ENCODE results near the gene TAX1BP3.
A peak's percentile ranks its signal among the peaks of the same experiment; 100 is the strongest.

The TAX1BP3 gene

GRCh38 chr17:3657874-3658783 is 10.2 kb downstream of the TAX1BP3 start:
- DNase-seq, result no peak

- DNase-seq, result no peak
Observed at GRCh38 chr17:3657588-3657869, 10.8 kb downstream of the TAX1BP3 start.

GRCh38 chr17:3656755-3657587 is 11.4 kb downstream of the TAX1BP3 start:
- DNase-seq, result no peak

GRCh38 chr17:3656353-3656752 is 12.0 kb downstream of the TAX1BP3 start:
- DNase-seq, result no peak

- no peak for DNase-seq
Observed at GRCh38 chr17:3655766-3656165, 12.6 kb downstream of the TAX1BP3 start.

- DNase-seq, result peak; percentile 1
Observed at GRCh38 chr17:3647769-3648555, 20.4 kb downstream of the TAX1BP3 start.

GRCh38 chr17:3647251-3647650 is 21.1 kb downstream of the TAX1BP3 start:
- no peak for DNase-seq

GRCh38 chr17:3645310-3645709 is 23.1 kb downstream of the TAX1BP3 start:
- no peak for DNase-seq

GRCh38 chr17:3643889-3644349 is 24.5 kb downstream of the TAX1BP3 start:
- DNase-seq, result no peak

GRCh38 chr17:3641717-3642486 is 26.5 kb downstream of the TAX1BP3 start:
- DNase-seq, result no peak

GRCh38 chr17:3641014-3641413 is 27.4 kb downstream of the TAX1BP3 start:
- DNase-seq, result no peak

- peak; percentile 14 for DNase-seq
Observed at GRCh38 chr17:3639981-3640596, 28.3 kb downstream of the TAX1BP3 start.

- no peak for DNase-seq
Observed at GRCh38 chr17:3636908-3637373, 31.4 kb downstream of the TAX1BP3 start.

GRCh38 chr17:3636154-3636907 is 32.0 kb downstream of the TAX1BP3 start, which contains the start of the genes CTNS and SHPK:
CTNS (plus strand) TSS chr17:3636760; CDS start chr17:3640207, 3,447 bp downstream.
SHPK (minus strand) TSS chr17:3636250; CDS start chr17:3636219, 31 bp downstream.
- peak; percentile 93 for DNase-seq

GRCh38 chr17:3635474-3636153 is 32.8 kb downstream of the TAX1BP3 start:
- DNase-seq, result no peak

GRCh38 chr17:3632287-3632686 is 36.1 kb downstream of the TAX1BP3 start:
- DNase-seq, result no peak

- DNase-seq, result no peak
Observed at GRCh38 chr17:3630781-3631180, 37.6 kb downstream of the TAX1BP3 start.

GRCh38 chr17:3627769-3628167 is 40.6 kb downstream of the TAX1BP3 start:
- DNase-seq, result no peak

- DNase-seq, result no peak
Observed at GRCh38 chr17:3626831-3627768, 41.3 kb downstream of the TAX1BP3 start.
